Body of pancreas (tissue), 4 donors: ENCODE measurements around the gene MAP3K5.

Experiments
- CTCF ChIP-seq, 7 experiments: fragments of 450-650 bp in 4 of 7; fragments of 200-600 bp in 3 of 7; sonication (generic) in 3 of 7; IDR thresholded peaks; one replicate each; pipeline ENCODE4 v1.5.1; 2016 to 2019; ENCODE audit warnings: antibody characterized with exemption in 7 of 7
- POLR2A ChIP-seq, 3 donors: fragments of 450-650 bp; IDR thresholded peaks; one replicate each; pipeline ENCODE4 v1.6.1; 2016; ENCODE audit warnings: antibody characterized with exemption in 3 of 3, mild to moderate bottlenecking in 2 of 3

- TF ChIP-seq CTCF (IDR thresholded peaks at IDR 0.05): no peak
- TF ChIP-seq POLR2A (IDR thresholded peaks at IDR 0.05): no peak
Observed at GRCh38 chr6:136703331-136703865, 88.9 kb downstream of the MAP3K5 start.
